Astrocyte (in vitro differentiated cells and primary cell): ENCODE data around the gene KRTAP2-1. TPM values are rescaled to one million over a fixed set of nuclear protein-coding genes. Genes with fewer than 3 reads are reported as not detected.

ENCODE experiments used
- DNase-seq: peaks from one replicate; pipeline ENCODE4 v3.0.0-alpha.2; 2010; ENCODE audit warnings: low read depth
- FAIRE-seq: peaks from 2 replicates; lab custom pipeline; 2011; peaks lifted over from hg19 to GRCh38; lab: Jason Lieb, UNC
- H2AFZ ChIP-seq: 2 replicates; pipeline ENCODE4 v1.6.0; 2012; ENCODE audit warnings: low read depth, low read length, inconsistent platforms
- H3K27ac ChIP-seq: 2 replicates; pipeline ENCODE4 v1.5.1; 2011; ENCODE audit warnings: low read depth, low read length, inconsistent platforms
- H3K27me3 ChIP-seq: 2 replicates; pipeline ENCODE4 v1.6.0; 2011; ENCODE audit warnings: low read length, inconsistent platforms; ENCODE audit not compliant: insufficient read depth
- H3K36me3 ChIP-seq: 2 replicates; pipeline ENCODE4 v1.5.1; 2011; ENCODE audit warnings: low read length, inconsistent platforms; ENCODE audit not compliant: insufficient read depth
- H3K4me1 ChIP-seq: 2 replicates; pipeline ENCODE4 v1.5.1; 2011; ENCODE audit warnings: low read length, inconsistent platforms; ENCODE audit not compliant: insufficient read depth
- H3K4me2 ChIP-seq: 2 replicates; pipeline ENCODE4 v1.6.0; 2012; ENCODE audit warnings: low read length, inconsistent platforms
- H3K4me3 ChIP-seq: 2 replicates; pipeline ENCODE4 v1.5.1; 2011; ENCODE audit warnings: low read depth, mild to moderate bottlenecking, low read length, inconsistent platforms; ENCODE audit not compliant: insufficient read depth
- H3K79me2 ChIP-seq: 2 replicates; pipeline ENCODE4 v1.6.0; 2012; ENCODE audit warnings: mild to moderate bottlenecking, low read length, inconsistent platforms; ENCODE audit not compliant: insufficient read depth
- H3K9ac ChIP-seq: 2 replicates; pipeline ENCODE4 v1.6.0; 2012; ENCODE audit warnings: mild to moderate bottlenecking, low read length, inconsistent platforms
- H3K9me3 ChIP-seq: 2 replicates; pipeline ENCODE4 v1.5.1; 2012; ENCODE audit warnings: low read depth, mild to moderate bottlenecking, low read length, inconsistent platforms; ENCODE audit not compliant: insufficient read depth
- H4K20me1 ChIP-seq: 2 replicates; pipeline ENCODE4 v1.6.0; 2012; ENCODE audit warnings: low read length, inconsistent platforms; ENCODE audit not compliant: insufficient read depth
- H3K27ac Mint-ChIP-seq: one replicate; pipeline ENCODE4 v1.8.0; 2021; ENCODE audit warnings: mild to moderate bottlenecking, mixed read lengths; ENCODE audit not compliant: unreplicated experiment
- H3K27me3 Mint-ChIP-seq: one replicate; pipeline ENCODE4 v1.8.0; 2021; ENCODE audit warnings: low read depth, mixed read lengths; ENCODE audit not compliant: unreplicated experiment
- H3K36me3 Mint-ChIP-seq: one replicate; pipeline ENCODE4 v1.8.0; 2021; ENCODE audit warnings: low read depth, mixed read lengths; ENCODE audit not compliant: unreplicated experiment
- H3K4me1 Mint-ChIP-seq: one replicate; pipeline ENCODE4 v1.8.0; 2021; ENCODE audit warnings: low read depth, mixed read lengths; ENCODE audit not compliant: unreplicated experiment
- H3K4me3 Mint-ChIP-seq: one replicate; pipeline ENCODE4 v1.8.0; 2021; ENCODE audit warnings: mild to moderate bottlenecking, moderate library complexity, mixed read lengths; ENCODE audit not compliant: unreplicated experiment
- H3K9me3 Mint-ChIP-seq: one replicate; pipeline ENCODE4 v1.8.0; 2021; ENCODE audit warnings: mild to moderate bottlenecking, mixed read lengths; ENCODE audit not compliant: unreplicated experiment
- CTCF ChIP-seq: IDR thresholded peaks from 2 replicates; pipeline ENCODE4 v1.5.1; 2011; ENCODE audit warnings: low read depth, mild to moderate bottlenecking, inconsistent platforms, low read length, moderate library complexity; ENCODE audit not compliant: insufficient read depth
- EZH2 ChIP-seq: IDR thresholded peaks from 2 replicates; pipeline ENCODE4 v1.6.1; 2012; ENCODE audit warnings: mild to moderate bottlenecking, low read length, inconsistent platforms; ENCODE audit not compliant: insufficient read depth
- total RNA-seq: library from RNA; stranded (reverse); gene quantifications from 2 replicates; pipeline ENCODE4 v1.2.1, GENCODE V29; 2021

The KRTAP2-1 gene
- total RNA-seq, 1 donor from 2014 or later = not detected

DNA sequence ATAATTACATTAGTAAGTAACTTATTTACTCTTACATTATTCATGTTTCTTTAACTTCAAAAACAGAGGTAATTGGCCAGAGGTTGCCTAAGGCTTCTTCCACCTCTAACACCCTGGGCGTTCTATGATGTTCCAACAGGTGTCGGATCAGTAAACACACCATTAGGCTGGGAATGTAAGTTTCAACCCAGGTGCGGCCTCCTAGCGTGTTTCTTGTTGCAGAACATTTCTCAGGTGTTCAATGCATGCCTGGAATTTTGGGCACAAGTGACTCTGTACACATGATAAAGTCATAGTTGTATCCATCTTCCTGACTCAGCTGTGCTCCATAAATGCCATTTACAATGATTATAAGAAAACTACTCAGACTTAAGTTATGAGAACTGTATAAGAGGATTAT lies 6.9 kb upstream of the KRTAP2-1 start:
- H3K9me3 Mint-ChIP-seq = peaks cover 2% of the 10 kb centered on the region
- H3K27me3 Mint-ChIP-seq = no peaks in the 10 kb centered on the region
- Histone ChIP-seq H3K9me3 (no peaks in the 10 kb centered on the region), H3K9ac (no peak overlapping the region), H3K4me2 (no peak overlapping the region), H3K4me3 (no peak overlapping the region), H3K4me1 (peaks cover 10% of the 10 kb centered on the region), H3K27ac (no peak overlapping the region), H3K36me3 (no peaks in the 10 kb centered on the region), H3K27me3 (no peaks in the 10 kb centered on the region), H4K20me1 (no peaks in the 10 kb centered on the region), H3K79me2 (no peaks in the 10 kb centered on the region), H2AFZ (no peak overlapping the region)
- H3K4me3 Mint-ChIP-seq = no peak overlapping the region
- TF ChIP-seq CTCF (no peak), EZH2 (no peak)
- H3K27ac Mint-ChIP-seq = no peak overlapping the region
- FAIRE-seq (no peak), DNase-seq (no peak)
- peaks cover 15% of the 10 kb centered on the region for H3K4me1 Mint-ChIP-seq
- no peaks in the 10 kb centered on the region for H3K36me3 Mint-ChIP-seq

GRCh38 chr17:41052566-41052965 lies 5.5 kb upstream of the KRTAP2-1 start:
- TF ChIP-seq EZH2 (no peak), CTCF (no peak)
- no peaks in the 10 kb centered on the region for H3K27me3 Mint-ChIP-seq
- H3K4me3 ChIP-seq = no peak overlapping the region
- peak; percentile 75 for DNase-seq
- peaks cover 16% of the 10 kb centered on the region for H3K4me1 Mint-ChIP-seq
- H3K36me3 ChIP-seq = no peaks in the 10 kb centered on the region
- H3K4me1 ChIP-seq = peaks cover 14% of the 10 kb centered on the region
- H3K9ac ChIP-seq = no peak overlapping the region
- H3K27me3 ChIP-seq = no peaks in the 10 kb centered on the region
- H3K4me3 Mint-ChIP-seq = no peak overlapping the region
- H4K20me1 ChIP-seq = no peaks in the 10 kb centered on the region
- H3K79me2 ChIP-seq = no peaks in the 10 kb centered on the region
- H3K9me3 Mint-ChIP-seq = no peaks in the 10 kb centered on the region
- no peaks in the 10 kb centered on the region for H3K9me3 ChIP-seq
- no peaks in the 10 kb centered on the region for H3K36me3 Mint-ChIP-seq
- no peak overlapping the region for H3K27ac Mint-ChIP-seq
- H2AFZ ChIP-seq = no peak overlapping the region
- FAIRE-seq = peak; percentile 32
- H3K27ac ChIP-seq = no peak overlapping the region
- H3K4me2 ChIP-seq = no peak overlapping the region

DNA sequence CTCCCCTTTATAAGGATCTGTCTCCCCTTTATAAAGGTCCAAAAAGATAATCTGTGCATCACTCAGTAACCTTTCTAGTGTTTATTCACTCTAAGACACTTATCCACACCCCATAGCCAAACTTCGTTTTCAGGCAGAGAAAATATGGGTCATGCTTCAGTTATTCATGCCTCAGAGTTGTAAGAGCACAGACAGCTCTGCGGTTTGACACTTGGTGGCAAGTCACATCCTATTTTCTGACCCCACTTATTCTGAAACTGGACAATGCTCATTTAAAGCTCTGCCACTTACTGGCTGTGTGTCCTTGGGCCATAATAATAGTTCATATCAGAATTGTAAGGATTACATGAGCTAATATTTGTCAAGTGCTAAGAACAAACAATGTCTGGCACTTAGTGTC lies 2.0 kb upstream of the KRTAP2-1 start:
- peak overlapping the region; percentile 72 for H3K27ac Mint-ChIP-seq
- H3K4me1 ChIP-seq = peaks cover 14% of the 10 kb centered on the region
- no peaks in the 10 kb centered on the region for H3K9me3 Mint-ChIP-seq
- no peaks in the 10 kb centered on the region for H3K27me3 Mint-ChIP-seq
- no peaks in the 10 kb centered on the region for H3K9me3 ChIP-seq
- peak overlapping the region; percentile 66 for H3K9ac ChIP-seq
- H2AFZ ChIP-seq = no peak overlapping the region
- FAIRE-seq = no peak
- TF ChIP-seq CTCF (no peak), EZH2 (no peak)
- peak; percentile 84 for DNase-seq
- H3K36me3 Mint-ChIP-seq = no peaks in the 10 kb centered on the region
- no peaks in the 10 kb centered on the region for H3K27me3 ChIP-seq
- peaks cover 14% of the 10 kb centered on the region for H3K4me1 Mint-ChIP-seq
- peak overlapping the region; percentile 63 for H3K4me2 ChIP-seq
- H4K20me1 ChIP-seq = no peaks in the 10 kb centered on the region
- no peaks in the 10 kb centered on the region for H3K36me3 ChIP-seq
- no peaks in the 10 kb centered on the region for H3K79me2 ChIP-seq
- H3K4me3 ChIP-seq = peak overlapping the region; percentile 13
- H3K27ac ChIP-seq = peak overlapping the region; percentile 87
- H3K4me3 Mint-ChIP-seq = no peak overlapping the region
